PC-3 (cell line): ENCODE measurements around the gene PPM1E. TPM values are rescaled to one million over a fixed set of nuclear protein-coding genes. Genes with fewer than 3 reads are reported as not detected.

Experiments
- ATAC-seq: fragments of 200-7000 bp; cut with Tn5 transposase; 2 replicates; pipeline ENCODE4 v1.9.1; 2020; ENCODE audit warnings: mild to moderate bottlenecking, moderate library complexity
- BruUV-seq: library from RNA; stranded (reverse); fragments of 400-500 nt; replicated peaks from 2 replicates; lab custom pipeline; 2021; lab: Mats Ljungman, UMichigan
- CTCF ChIA-PET: fragments of 300-600 bp; sonication (Branson Sonifier 250); formaldehyde crosslinking; loops from one replicate; lab custom pipeline; 2022; ENCODE audit warnings: antibody characterized with exemption; lab: Charles Lee
- POLR2A ChIA-PET: fragments of 300-600 bp; sonication (Branson Sonifier 250); formaldehyde crosslinking; loops from one replicate; lab custom pipeline; 2022; ENCODE audit warnings: antibody characterized with exemption; ENCODE audit not compliant: unreplicated experiment; lab: Charles Lee
- DNase-seq: peaks from one replicate; pipeline ENCODE4 v3.0.0-alpha.2; 2015
- H2AFZ ChIP-seq: fragments of 300-600 bp; sonication (generic); 2 replicates; pipeline ENCODE4 v1.6.0; 2016; ENCODE audit warnings: antibody characterized with exemption, low read length
- H3F3A ChIP-seq: fragments of 300-600 bp; sonication (generic); one replicate; pipeline ENCODE4 v1.6.0; 2017; ENCODE audit warnings: antibody characterized with exemption, low read length, control low read depth, mild to moderate bottlenecking; ENCODE audit not compliant: unreplicated experiment
- H3K27ac ChIP-seq: fragments of 300-600 bp; sonication (generic); 2 replicates; pipeline ENCODE4 v1.5.1; 2016; ENCODE audit warnings: mild to moderate bottlenecking, low read length
- H3K27me3 ChIP-seq: fragments of 300-600 bp; sonication (generic); 2 replicates; pipeline ENCODE4 v1.6.1; 2016; ENCODE audit warnings: low read length, mixed read lengths
- H3K36me3 ChIP-seq: fragments of 300-600 bp; sonication (generic); 2 replicates; pipeline ENCODE4 v1.6.1; 2016; ENCODE audit warnings: low read depth, mixed run types, low read length, mixed read lengths
- H3K4me1 ChIP-seq: fragments of 300-600 bp; sonication (generic); 2 replicates; pipeline ENCODE4 v1.5.1; 2016; ENCODE audit warnings: low read length; ENCODE audit not compliant: insufficient read depth
- H3K4me2 ChIP-seq: fragments of 300-600 bp; sonication (generic); 2 replicates; pipeline ENCODE4 v1.6.0; 2016; ENCODE audit warnings: low read length
- H3K4me3 ChIP-seq: fragments of 300-600 bp; sonication (generic); 2 replicates; pipeline ENCODE4 v1.5.1; 2016; ENCODE audit warnings: mild to moderate bottlenecking, low read length, mixed read lengths
- H3K79me2 ChIP-seq: fragments of 300-600 bp; sonication (generic); 2 replicates; pipeline ENCODE4 v1.6.1; 2017; ENCODE audit warnings: low read length, mixed read lengths
- H3K9ac ChIP-seq: fragments of 300-600 bp; sonication (generic); 2 replicates; pipeline ENCODE4 v1.6.0; 2016; ENCODE audit warnings: mild to moderate bottlenecking, low read length
- H3K9me2 ChIP-seq: fragments of 300-600 bp; sonication (generic); replicated peaks from 2 replicates; pipeline ENCODE4 v1.6.1; 2016; ENCODE audit warnings: mixed run types, low read length, mixed read lengths
- H3K9me3 ChIP-seq: fragments of 300-600 bp; sonication (generic); 2 replicates; pipeline ENCODE4 v1.6.1; 2016; ENCODE audit warnings: low read length, mixed read lengths
- H4K20me1 ChIP-seq: fragments of 300-600 bp; sonication (generic); 2 replicates; pipeline ENCODE4 v1.6.1; 2016; ENCODE audit warnings: low read length, mixed read lengths
- EZH2 ChIP-seq: fragments of 300-600 bp; sonication (generic); IDR thresholded peaks from one replicate; pipeline ENCODE4 v1.6.1; 2017; ENCODE audit warnings: antibody characterized with exemption, mild to moderate bottlenecking, low read length; ENCODE audit not compliant: unreplicated experiment
- EZH2phosphoT487 ChIP-seq: fragments of 300-600 bp; sonication (generic); IDR thresholded peaks from 2 replicates; pipeline ENCODE4 v1.6.1; 2018; ENCODE audit warnings: mild to moderate bottlenecking, antibody characterized with exemption, low read length, borderline replicate concordance
- intact Hi-C: fragments of 100-400 bp; cut with micrococcal nuclease; formaldehyde crosslinking; loops from 2 replicates; pipeline ENCODE4 v1.9.0; 2023
- total RNA-seq: library from RNA; depleted of rRNA; stranded (reverse); fragments of >200 nt; gene quantifications from 2 replicates; pipeline ENCODE4 v1.2.3, GENCODE V29; 2014
- TF ChIP-seq, protein P1 (sequence below): fragments of 300-600 bp; sonication (generic); conservative IDR thresholded peaks from 2 replicates; pipeline ENCODE4 v1.5.1; 2017; ENCODE audit warnings: antibody characterized with exemption, low read depth, mild to moderate bottlenecking, low read length

Gene PPM1E
- total RNA-seq, 1 experiment from 2014 or later = not detected

DNA sequence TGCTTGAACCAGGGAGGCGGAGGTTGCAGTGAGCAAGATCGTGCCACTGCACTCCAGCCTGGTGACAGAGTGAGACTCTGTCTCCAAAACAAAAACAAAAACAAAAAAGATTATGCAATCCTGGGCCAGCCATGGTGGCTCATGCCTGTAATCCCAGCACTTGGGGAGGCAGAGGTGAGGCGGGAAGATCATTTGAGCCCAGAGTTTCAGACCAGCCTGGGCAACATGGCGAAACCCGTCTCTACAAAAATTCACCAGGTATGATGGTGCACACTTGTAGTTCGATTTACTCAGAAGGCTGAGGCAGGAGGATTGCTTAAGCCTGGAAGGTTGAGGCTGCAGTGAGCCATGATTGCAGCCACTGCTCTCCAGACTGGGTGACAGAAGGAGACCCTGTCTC lies 109.6 kb downstream of the PPM1E start:
- ATAC-seq = no peak
- no peaks in the 10 kb centered on the region for H3K9me2 ChIP-seq
- no peaks in the 10 kb centered on the region for H4K20me1 ChIP-seq
- no peak overlapping the region for H3K9ac ChIP-seq
- ChIA-PET POLR2A (no interaction called here), CTCF (no interaction called here)
- H3F3A ChIP-seq = no peaks in the 10 kb centered on the region
- H2AFZ ChIP-seq = no peak overlapping the region
- no peak overlapping the region for H3K4me3 ChIP-seq
- peaks cover 52% of the 10 kb centered on the region for H3K27me3 ChIP-seq
- no peaks in the 10 kb centered on the region for H3K36me3 ChIP-seq
- no peaks in the 10 kb centered on the region for H3K79me2 ChIP-seq
- H3K9me3 ChIP-seq = no peaks in the 10 kb centered on the region
- H3K27ac ChIP-seq = no peak overlapping the region
- intact Hi-C loops = no loop called here
- TF ChIP-seq, protein P1, sequence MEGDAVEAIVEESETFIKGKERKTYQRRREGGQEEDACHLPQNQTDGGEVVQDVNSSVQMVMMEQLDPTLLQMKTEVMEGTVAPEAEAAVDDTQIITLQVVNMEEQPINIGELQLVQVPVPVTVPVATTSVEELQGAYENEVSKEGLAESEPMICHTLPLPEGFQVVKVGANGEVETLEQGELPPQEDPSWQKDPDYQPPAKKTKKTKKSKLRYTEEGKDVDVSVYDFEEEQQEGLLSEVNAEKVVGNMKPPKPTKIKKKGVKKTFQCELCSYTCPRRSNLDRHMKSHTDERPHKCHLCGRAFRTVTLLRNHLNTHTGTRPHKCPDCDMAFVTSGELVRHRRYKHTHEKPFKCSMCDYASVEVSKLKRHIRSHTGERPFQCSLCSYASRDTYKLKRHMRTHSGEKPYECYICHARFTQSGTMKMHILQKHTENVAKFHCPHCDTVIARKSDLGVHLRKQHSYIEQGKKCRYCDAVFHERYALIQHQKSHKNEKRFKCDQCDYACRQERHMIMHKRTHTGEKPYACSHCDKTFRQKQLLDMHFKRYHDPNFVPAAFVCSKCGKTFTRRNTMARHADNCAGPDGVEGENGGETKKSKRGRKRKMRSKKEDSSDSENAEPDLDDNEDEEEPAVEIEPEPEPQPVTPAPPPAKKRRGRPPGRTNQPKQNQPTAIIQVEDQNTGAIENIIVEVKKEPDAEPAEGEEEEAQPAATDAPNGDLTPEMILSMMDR = no peak
- no peak for TF ChIP-seq EZH2
- TF ChIP-seq EZH2phosphoT487 = no peak
- DNase-seq = no peak
- no peaks in the 10 kb centered on the region for H3K4me1 ChIP-seq
- H3K4me2 ChIP-seq = no peak overlapping the region
- BruUV-seq = no TSS peak

DNA sequence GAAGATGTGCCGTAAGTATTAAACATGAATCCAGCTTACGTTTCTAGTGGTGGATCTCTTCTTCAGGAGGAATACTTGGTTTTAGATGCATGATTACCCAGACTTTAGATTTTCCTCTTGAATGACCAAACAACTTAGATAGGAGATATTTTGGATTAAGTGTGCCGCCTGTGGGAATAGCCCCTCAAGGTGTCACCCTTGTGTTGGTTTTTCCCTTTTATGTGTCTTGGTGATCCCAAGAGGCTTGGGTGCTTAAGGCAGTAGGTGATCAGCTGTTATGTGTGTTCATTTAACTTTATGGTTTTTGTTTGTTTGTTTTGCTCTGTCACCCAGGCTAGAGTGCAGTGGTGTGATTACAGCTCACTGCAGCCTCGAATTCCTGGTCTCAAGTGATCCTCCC lies 115.1 kb downstream of the PPM1E start:
- no TSS peak for BruUV-seq
- Histone ChIP-seq H3F3A (no peaks in the 10 kb centered on the region), H3K79me2 (no peaks in the 10 kb centered on the region), H3K27ac (no peak overlapping the region), H3K9me3 (no peaks in the 10 kb centered on the region), H3K9ac (no peak overlapping the region), H3K4me2 (no peak overlapping the region), H3K27me3 (peaks cover 48% of the 10 kb centered on the region), H3K4me1 (no peaks in the 10 kb centered on the region), H3K9me2 (no peaks in the 10 kb centered on the region), H2AFZ (no peak overlapping the region), H4K20me1 (no peaks in the 10 kb centered on the region), H3K36me3 (no peaks in the 10 kb centered on the region), H3K4me3 (no peak overlapping the region)
- intact Hi-C loops = loop anchor here (5.0 kb wide), 1 partner anchor 127 kb away; no protein-coding TSS in a partner anchor
- ChIA-PET CTCF (interaction anchor here (0.9 kb wide), 1 partner anchor 134 kb away, joined by 3 read pairs; no protein-coding TSS in a partner anchor), POLR2A (no interaction called here)
- TF ChIP-seq EZH2 (no peak), EZH2phosphoT487 (no peak)
- TF ChIP-seq, protein P1 = peak; percentile 30; the same call in 1 of the 2 replicates
- ATAC-seq (peak; percentile 45; the same call in 1 of the 2 replicates), DNase-seq (peak; percentile 23)

DNA sequence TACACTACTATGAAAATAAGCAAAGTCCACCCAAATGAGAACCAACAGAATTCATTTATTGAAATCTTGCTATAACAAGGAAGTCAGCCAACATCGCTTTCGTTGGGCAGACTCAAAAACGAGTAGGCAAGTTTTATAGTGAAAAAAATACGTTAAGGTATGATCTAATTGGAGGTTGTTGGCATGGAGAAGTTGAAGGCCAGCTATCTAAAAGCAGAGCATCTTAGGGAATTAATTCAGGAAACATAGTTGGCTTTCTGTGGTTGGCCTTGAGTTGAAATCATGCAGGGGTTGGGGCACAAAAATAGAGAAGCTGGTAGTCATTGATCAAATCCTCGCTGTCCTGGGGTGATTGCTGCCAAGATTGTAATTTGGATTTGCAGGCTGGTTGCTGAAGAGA lies 118.3 kb downstream of the PPM1E start:
- POLR2A ChIA-PET = no interaction called here
- no TSS peak for BruUV-seq
- intact Hi-C loops = loop anchor here (5.0 kb wide), 1 partner anchor 123 kb away; no protein-coding TSS in a partner anchor

More for the DNA sequence above, 118.3 kb downstream of the PPM1E start:
- ATAC-seq (no peak), DNase-seq (no peak)
- no peak overlapping the region for H3K4me2 ChIP-seq
- H3K4me3 ChIP-seq = no peak overlapping the region
- H3K9me3 ChIP-seq = no peaks in the 10 kb centered on the region
- no peaks in the 10 kb centered on the region for H3F3A ChIP-seq
- TF ChIP-seq, protein P1 = no peak
- no peak for TF ChIP-seq EZH2phosphoT487
- no peak for TF ChIP-seq EZH2
- H3K9ac ChIP-seq = no peak overlapping the region
- no peaks in the 10 kb centered on the region for H3K9me2 ChIP-seq
- no peaks in the 10 kb centered on the region for H4K20me1 ChIP-seq
- CTCF ChIA-PET = no interaction called here
- peaks cover 52% of the 10 kb centered on the region for H3K27me3 ChIP-seq
- H2AFZ ChIP-seq = no peak overlapping the region
- H3K27ac ChIP-seq = no peak overlapping the region
- H3K36me3 ChIP-seq = no peaks in the 10 kb centered on the region
- H3K4me1 ChIP-seq = no peaks in the 10 kb centered on the region
- H3K79me2 ChIP-seq = no peaks in the 10 kb centered on the region
